Prostate gland (tissue), 2 donors: ENCODE measurements around the gene CAV3. TPM values are rescaled to one million over a fixed set of nuclear protein-coding genes. Genes with fewer than 3 reads are reported as not detected.
"Not testable (repeated sequence)": the region's sequence is repeated elsewhere in the genome, so short reads cannot be mapped to it uniquely, and the experiment has no call there.

Source experiments
- DNase-seq: peaks from one replicate; pipeline ENCODE4 v3.0.0-alpha.2; 2019; ENCODE audit warnings: low spot score
- H3K27ac ChIP-seq, 2 donors: fragments of 200-600 bp; sonication (generic); 2 replicates each; pipeline ENCODE4 v1.5.1; 2017 to 2019
- H3K27me3 ChIP-seq: fragments of 200-600 bp; sonication (generic); replicated peaks from 2 replicates; pipeline ENCODE4 v1.5.1; 2019; ENCODE audit not compliant: insufficient read depth
- H3K36me3 ChIP-seq, 2 donors: fragments of 200-600 bp; sonication (generic); 1 replicate in 1 of 2; 2 replicates in 1 of 2; pipeline versions ENCODE4 v1.5.1 to v1.8.1; 2017 to 2019
- H3K4me1 ChIP-seq: fragments of 200-600 bp; sonication (generic); replicated peaks from 2 replicates; pipeline ENCODE4 v1.5.1; 2019
- H3K4me3 ChIP-seq, 2 donors: fragments of 200-600 bp; sonication (generic); 2 replicates each; pipeline ENCODE4 v1.5.1; 2017 to 2019
- H3K9me3 ChIP-seq: fragments of 200-600 bp; sonication (generic); 2 replicates; pipeline ENCODE4 v1.5.1; 2017
- POLR2A ChIP-seq: fragments of 450-650 bp; IDR thresholded peaks from one replicate; pipeline ENCODE4 v1.6.1; 2016; ENCODE audit warnings: antibody characterized with exemption, mild to moderate bottlenecking
- POLR2AphosphoS5 ChIP-seq: sonication (generic); formaldehyde crosslinking; IDR thresholded peaks from one replicate; pipeline ENCODE4 v1.6.1; 2017; ENCODE audit warnings: antibody characterized with exemption
- WGBS: methylation state at CpG from one replicate; pipeline ENCODE4 v1.1.5; 2018; 5-methylcytosine and 5-hydroxymethylcytosine counted together
- intact Hi-C: fragments of 100-400 bp; cut with DNase I; formaldehyde crosslinking; loops from one replicate; pipeline ENCODE4 v1.14.2; 2022
- total RNA-seq, 2 donors: library from RNA; depleted of rRNA; stranded (reverse); fragments of >200 nt; gene quantifications; one replicate each; pipeline ENCODE4 v1.1.0, GENCODE V29; 2016
- TF ChIP-seq, protein P1 (sequence below), 4 experiments: fragments of 200-600 bp in 2 of 4; fragments of 450-650 bp in 2 of 4; sonication (generic) in 2 of 4; IDR thresholded peaks; 1 replicate in 3 of 4; 2 replicates in 1 of 4; pipeline ENCODE4 v1.5.1; 2016 to 2019; ENCODE audit warnings: antibody characterized with exemption in 4 of 4, mild to moderate bottlenecking in 2 of 4, moderate library complexity in 2 of 4

The CAV3 gene
- total RNA-seq, 2 donors from 2014 or later: 1.2 TPM; not detected in 1

GRCh38 chr3:8709801-8710507 is 23.6 kb upstream of the CAV3 start:
- Histone ChIP-seq H3K9me3 (no peaks in the 10 kb centered on the region), H3K36me3 (no peaks in the 10 kb centered on the region), H3K4me1 (peaks cover 4% of the 10 kb centered on the region), H3K27me3 (no peaks in the 10 kb centered on the region), H3K4me3 (no peak overlapping the region), H3K27ac (peak overlapping the region; percentile 72 to 73)
- peak; percentile 74 for DNase-seq
- TF ChIP-seq POLR2A (no peak), POLR2AphosphoS5 (peak; percentile 90)
- TF ChIP-seq, protein P1, sequence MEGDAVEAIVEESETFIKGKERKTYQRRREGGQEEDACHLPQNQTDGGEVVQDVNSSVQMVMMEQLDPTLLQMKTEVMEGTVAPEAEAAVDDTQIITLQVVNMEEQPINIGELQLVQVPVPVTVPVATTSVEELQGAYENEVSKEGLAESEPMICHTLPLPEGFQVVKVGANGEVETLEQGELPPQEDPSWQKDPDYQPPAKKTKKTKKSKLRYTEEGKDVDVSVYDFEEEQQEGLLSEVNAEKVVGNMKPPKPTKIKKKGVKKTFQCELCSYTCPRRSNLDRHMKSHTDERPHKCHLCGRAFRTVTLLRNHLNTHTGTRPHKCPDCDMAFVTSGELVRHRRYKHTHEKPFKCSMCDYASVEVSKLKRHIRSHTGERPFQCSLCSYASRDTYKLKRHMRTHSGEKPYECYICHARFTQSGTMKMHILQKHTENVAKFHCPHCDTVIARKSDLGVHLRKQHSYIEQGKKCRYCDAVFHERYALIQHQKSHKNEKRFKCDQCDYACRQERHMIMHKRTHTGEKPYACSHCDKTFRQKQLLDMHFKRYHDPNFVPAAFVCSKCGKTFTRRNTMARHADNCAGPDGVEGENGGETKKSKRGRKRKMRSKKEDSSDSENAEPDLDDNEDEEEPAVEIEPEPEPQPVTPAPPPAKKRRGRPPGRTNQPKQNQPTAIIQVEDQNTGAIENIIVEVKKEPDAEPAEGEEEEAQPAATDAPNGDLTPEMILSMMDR (IDR thresholded peaks at IDR 0.05): no peak
- intact Hi-C loops: no loop called here
- 58% methylated on average over 8 of the region's 8 CpGs for WGBS

- no peak overlapping the region for H3K27ac ChIP-seq
- peaks cover 4% of the 10 kb centered on the region for H3K4me1 ChIP-seq
- 56% methylated on average over 9 of the region's 9 CpGs for WGBS
- intact Hi-C loops: no loop called here
- no peaks in the 10 kb centered on the region for H3K27me3 ChIP-seq
- H3K9me3 ChIP-seq: no peaks in the 10 kb centered on the region
- no peaks in the 10 kb centered on the region for H3K36me3 ChIP-seq
- no peak for DNase-seq
- H3K4me3 ChIP-seq: no peak overlapping the region
- TF ChIP-seq POLR2A (no peak), POLR2AphosphoS5 (no peak)
Observed at GRCh38 chr3:8712045-8712907, 21.3 kb upstream of the CAV3 start.

DNA sequence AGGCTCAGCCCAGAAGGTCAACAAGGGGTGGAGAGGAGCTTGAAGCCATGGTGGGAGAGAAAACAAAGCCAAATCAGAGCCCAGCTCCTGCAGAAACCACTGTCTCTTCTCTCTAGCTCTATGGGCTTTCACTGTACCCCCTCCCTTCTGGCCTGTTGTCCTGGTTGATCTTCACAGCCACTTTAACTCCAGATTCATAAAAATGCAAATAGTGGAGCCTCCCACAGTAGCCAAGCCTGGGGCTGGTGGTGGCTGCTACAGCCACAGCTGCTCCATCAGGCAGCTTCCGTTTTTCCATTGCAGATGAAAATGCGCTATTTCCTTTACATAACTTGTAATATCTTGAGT is 20.7 kb upstream of the CAV3 start:
- H3K9me3 ChIP-seq: no peaks in the 10 kb centered on the region
- intact Hi-C loops: no loop called here
- no peak overlapping the region for H3K27ac ChIP-seq
- TF ChIP-seq POLR2A (no peak), POLR2AphosphoS5 (no peak)
- TF ChIP-seq, protein P1 (IDR thresholded peaks at IDR 0.05): no peak
- peaks cover 4% of the 10 kb centered on the region for H3K4me1 ChIP-seq
- H3K36me3 ChIP-seq: no peaks in the 10 kb centered on the region
- 87% methylated on average over 2 of the region's 2 CpGs for WGBS
- H3K4me3 ChIP-seq: no peak overlapping the region
- no peaks in the 10 kb centered on the region for H3K27me3 ChIP-seq
- DNase-seq: no peak

GRCh38 chr3:8713901-8714759 is 19.5 kb upstream of the CAV3 start:
- TF ChIP-seq, protein P1 (IDR thresholded peaks at IDR 0.05): no peak
- TF ChIP-seq POLR2AphosphoS5 (no peak), POLR2A (no peak)
- intact Hi-C loops: no loop called here
- H3K9me3 ChIP-seq: no peaks in the 10 kb centered on the region
- 90% methylated on average over 14 of the region's 14 CpGs for WGBS
- H3K4me3 ChIP-seq: no peak overlapping the region
- no peak for DNase-seq
- no peaks in the 10 kb centered on the region for H3K36me3 ChIP-seq
- H3K27me3 ChIP-seq: no peaks in the 10 kb centered on the region
- H3K27ac ChIP-seq: no peak overlapping the region
- peaks cover 4% of the 10 kb centered on the region for H3K4me1 ChIP-seq

GRCh38 chr3:8715757-8716156 is 17.8 kb upstream of the CAV3 start:
- H3K36me3 ChIP-seq, H3K27ac ChIP-seq, H3K27me3 ChIP-seq, intact Hi-C loops, H3K4me3 ChIP-seq, H3K4me1 ChIP-seq, DNase-seq, H3K9me3 ChIP-seq: not testable (repeated sequence)
- WGBS: 83% methylated on average over 12 of the region's 12 CpGs
